Measurements from ENCODE around the gene ZNF670. TPM values are rescaled to one million over a fixed set of nuclear protein-coding genes. Genes with fewer than 3 reads are reported as not detected.

The ZNF670 gene
- total and polyA plus RNA-seq, 9 of the 15 experiments (the other 6 are each of a cell fraction or from before 2014, with no cell fraction given), result 7.1 to 23.4 (median 11.8) TPM

DNA sequence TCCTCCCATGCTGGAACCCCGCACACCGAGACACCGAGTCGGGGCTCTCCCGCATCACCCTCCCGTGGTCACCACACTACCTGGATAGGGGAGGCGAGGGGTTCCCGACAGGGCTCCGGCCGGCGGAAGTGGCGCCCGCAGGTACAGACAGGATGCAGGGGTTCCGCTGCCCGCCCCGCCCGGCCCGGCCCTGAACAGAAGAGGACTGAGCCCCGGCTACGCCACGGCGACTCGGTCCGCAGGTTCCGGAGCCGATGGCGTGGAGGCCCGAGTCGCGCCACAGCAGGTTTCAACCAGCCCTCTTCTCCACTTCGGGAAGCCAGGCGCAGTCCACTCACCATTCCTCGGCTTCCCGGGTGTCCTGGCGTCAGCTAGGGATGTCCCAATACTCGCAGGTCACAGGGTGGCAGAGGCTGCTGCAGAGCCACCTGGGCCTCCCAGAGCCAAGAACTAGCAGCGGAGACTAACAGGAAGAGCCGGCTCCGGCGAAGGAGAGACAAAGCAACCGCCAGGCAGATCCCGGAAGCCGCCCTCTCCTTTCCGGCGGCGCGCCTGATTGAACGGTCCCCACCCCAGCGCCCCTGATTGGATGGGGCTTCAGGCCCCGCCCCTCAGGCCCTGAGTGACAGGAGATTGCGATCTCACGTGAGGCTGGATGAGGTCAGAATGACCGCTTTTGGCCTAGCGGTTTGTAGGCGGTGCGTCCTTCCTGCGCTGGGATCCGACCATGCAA lies 25.4 kb upstream of the ZNF670 start, which contains the start of gene ZNF669 (continued):
- TF ChIP-seq ZNF253 (CRISPR knock-in tag; conservative IDR thresholded peaks at IDR 0.05) (no peak), MAFG (tag; conservative IDR thresholded peaks at IDR 0.05) (no peak), EZH2 (IDR thresholded peaks at IDR 0.05; ENCODE audit: borderline replicate concordance, low read depth, low read length) (no peak), ZSCAN29 (IDR thresholded peaks at IDR 0.05) (no peak), JUND (IDR thresholded peaks at IDR 0.05; ENCODE audit: borderline replicate concordance, low read depth, low read length) (peak; percentile 99), JUND (tag; IDR thresholded peaks at IDR 0.05; ENCODE audit: borderline replicate concordance, low read depth, low read length) (peak; percentile 96; the same call in 2 of the 3 replicates), RNF2 (IDR thresholded peaks at IDR 0.05) (no peak), IRF2 (CRISPR knock-in tag; IDR thresholded peaks at IDR 0.05) (no peak), TRIM24 (IDR thresholded peaks at IDR 0.05) (peak; percentile 55 to 87; a peak in 3 of 4 replicates), KAT8 (IDR thresholded peaks at IDR 0.05; ENCODE audit: low read depth) (no peak), SIN3A (IDR thresholded peaks at IDR 0.05; ENCODE audit: borderline replicate concordance in 2 of 2, control insufficient read depth in 1 of 2, low read depth in 2 of 2, low read length in 2 of 2) (peak; percentile 73 to 91; a peak in 1 of 4 replicates), ZKSCAN8 (CRISPR knock-in tag; IDR thresholded peaks at IDR 0.05) (no peak)
- TF ChIP-seq, protein P1, sequence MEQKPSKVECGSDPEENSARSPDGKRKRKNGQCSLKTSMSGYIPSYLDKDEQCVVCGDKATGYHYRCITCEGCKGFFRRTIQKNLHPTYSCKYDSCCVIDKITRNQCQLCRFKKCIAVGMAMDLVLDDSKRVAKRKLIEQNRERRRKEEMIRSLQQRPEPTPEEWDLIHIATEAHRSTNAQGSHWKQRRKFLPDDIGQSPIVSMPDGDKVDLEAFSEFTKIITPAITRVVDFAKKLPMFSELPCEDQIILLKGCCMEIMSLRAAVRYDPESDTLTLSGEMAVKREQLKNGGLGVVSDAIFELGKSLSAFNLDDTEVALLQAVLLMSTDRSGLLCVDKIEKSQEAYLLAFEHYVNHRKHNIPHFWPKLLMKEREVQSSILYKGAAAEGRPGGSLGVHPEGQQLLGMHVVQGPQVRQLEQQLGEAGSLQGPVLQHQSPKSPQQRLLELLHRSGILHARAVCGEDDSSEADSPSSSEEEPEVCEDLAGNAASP (IDR thresholded peaks at IDR 0.05), result no peak
- TF ChIP-seq, protein P2, sequence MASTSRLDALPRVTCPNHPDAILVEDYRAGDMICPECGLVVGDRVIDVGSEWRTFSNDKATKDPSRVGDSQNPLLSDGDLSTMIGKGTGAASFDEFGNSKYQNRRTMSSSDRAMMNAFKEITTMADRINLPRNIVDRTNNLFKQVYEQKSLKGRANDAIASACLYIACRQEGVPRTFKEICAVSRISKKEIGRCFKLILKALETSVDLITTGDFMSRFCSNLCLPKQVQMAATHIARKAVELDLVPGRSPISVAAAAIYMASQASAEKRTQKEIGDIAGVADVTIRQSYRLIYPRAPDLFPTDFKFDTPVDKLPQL (IDR thresholded peaks at IDR 0.05; ENCODE audit: extremely low read depth, insufficient read length), result no peak
- TF ChIP-seq, protein P3, sequence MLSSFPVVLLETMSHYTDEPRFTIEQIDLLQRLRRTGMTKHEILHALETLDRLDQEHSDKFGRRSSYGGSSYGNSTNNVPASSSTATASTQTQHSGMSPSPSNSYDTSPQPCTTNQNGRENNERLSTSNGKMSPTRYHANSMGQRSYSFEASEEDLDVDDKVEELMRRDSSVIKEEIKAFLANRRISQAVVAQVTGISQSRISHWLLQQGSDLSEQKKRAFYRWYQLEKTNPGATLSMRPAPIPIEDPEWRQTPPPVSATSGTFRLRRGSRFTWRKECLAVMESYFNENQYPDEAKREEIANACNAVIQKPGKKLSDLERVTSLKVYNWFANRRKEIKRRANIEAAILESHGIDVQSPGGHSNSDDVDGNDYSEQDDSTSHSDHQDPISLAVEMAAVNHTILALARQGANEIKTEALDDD (IDR thresholded peaks at IDR 0.05), result no peak
- TF ChIP-seq, protein P4, sequence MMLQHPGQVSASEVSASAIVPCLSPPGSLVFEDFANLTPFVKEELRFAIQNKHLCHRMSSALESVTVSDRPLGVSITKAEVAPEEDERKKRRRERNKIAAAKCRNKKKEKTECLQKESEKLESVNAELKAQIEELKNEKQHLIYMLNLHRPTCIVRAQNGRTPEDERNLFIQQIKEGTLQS (IDR thresholded peaks at IDR 0.05), result peak; percentile 96
- TF ChIP-seq, protein P4 (CRISPR knock-in tag; conservative IDR thresholded peaks at IDR 0.05), result peak; percentile 92
- TF ChIP-seq, protein P5, sequence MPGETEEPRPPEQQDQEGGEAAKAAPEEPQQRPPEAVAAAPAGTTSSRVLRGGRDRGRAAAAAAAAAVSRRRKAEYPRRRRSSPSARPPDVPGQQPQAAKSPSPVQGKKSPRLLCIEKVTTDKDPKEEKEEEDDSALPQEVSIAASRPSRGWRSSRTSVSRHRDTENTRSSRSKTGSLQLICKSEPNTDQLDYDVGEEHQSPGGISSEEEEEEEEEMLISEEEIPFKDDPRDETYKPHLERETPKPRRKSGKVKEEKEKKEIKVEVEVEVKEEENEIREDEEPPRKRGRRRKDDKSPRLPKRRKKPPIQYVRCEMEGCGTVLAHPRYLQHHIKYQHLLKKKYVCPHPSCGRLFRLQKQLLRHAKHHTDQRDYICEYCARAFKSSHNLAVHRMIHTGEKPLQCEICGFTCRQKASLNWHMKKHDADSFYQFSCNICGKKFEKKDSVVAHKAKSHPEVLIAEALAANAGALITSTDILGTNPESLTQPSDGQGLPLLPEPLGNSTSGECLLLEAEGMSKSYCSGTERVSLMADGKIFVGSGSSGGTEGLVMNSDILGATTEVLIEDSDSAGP (CRISPR knock-in tag; IDR thresholded peaks at IDR 0.05), result no peak

Measured in K562 (cell line).